HFFc6 (cell line): ENCODE measurements around the gene TUFT1. TPM values are rescaled to one million over a fixed set of nuclear protein-coding genes. Genes with fewer than 3 reads are reported as not detected.

ENCODE experiments used
- DNase-seq: peaks from one replicate; pipeline ENCODE4 v3.0.0-alpha.2; 2018
- H3K27ac Mint-ChIP-seq: 2 replicates; pipeline ENCODE4 v1.8.0; 2020; ENCODE audit warnings: mild to moderate bottlenecking, mixed read lengths
- H3K27me3 Mint-ChIP-seq: 2 replicates; pipeline ENCODE4 v1.8.0; 2021; ENCODE audit warnings: mild to moderate bottlenecking, moderate library complexity, mixed read lengths; ENCODE audit not compliant: insufficient read depth
- H3K36me3 Mint-ChIP-seq: 2 replicates; pipeline ENCODE4 v1.8.0; 2021; ENCODE audit warnings: low read depth, mixed read lengths
- H3K4me1 Mint-ChIP-seq: 2 replicates; pipeline ENCODE4 v1.8.0; 2020; ENCODE audit warnings: low read depth, mixed read lengths
- H3K4me3 Mint-ChIP-seq: 2 replicates; pipeline ENCODE4 v1.8.0; 2020; ENCODE audit warnings: mild to moderate bottlenecking, moderate library complexity, mixed read lengths
- H3K9me3 Mint-ChIP-seq: 2 replicates; pipeline ENCODE4 v1.8.0; 2020; ENCODE audit warnings: mild to moderate bottlenecking, mixed read lengths
- CTCF ChIP-seq: fragments of 200-600 bp; sonication (generic); IDR thresholded peaks from 2 replicates; pipeline ENCODE4 v1.5.0; 2021; ENCODE audit warnings: antibody characterized with exemption, mild to moderate bottlenecking
- total RNA-seq, 6 experiments: library from RNA; stranded (reverse); fragmentation: NEBNext Ultra II Directional; extraction: Animal tissue kit (Norgen Biotek cat#: 25700); gene quantifications; 2 replicates in 1 of 6; 3 replicates in 5 of 6; pipeline ENCODE4 v1.2.3, GENCODE V29; 2021

TUFT1 gene
- total RNA-seq, 6 experiments from 2014 or later = 6.5 to 20.2 (median 7.3) TPM

- TF ChIP-seq CTCF = no peak
- Mint-ChIP-seq H3K4me3 (peak overlapping the region; percentile 93), H3K4me1 (peaks cover 62% of the 10 kb centered on the region), H3K27ac (peak overlapping the region; percentile 71), H3K36me3 (peaks cover 12% of the 10 kb centered on the region), H3K27me3 (no peaks in the 10 kb centered on the region; the same call in 1 of the 2 replicates), H3K9me3 (no peaks in the 10 kb centered on the region)
- peak; percentile 28 for DNase-seq
Observed at GRCh38 chr1:151611288-151611790, 71.2 kb downstream of the TUFT1 start.

GRCh38 chr1:151611832-151612500, 71.9 kb downstream of the TUFT1 start, which contains the start of gene SNX27:
TSS of gene SNX27 (plus strand) at chr1:151612050. CDS start at chr1:151612202, 152 bp downstream.
- Mint-ChIP-seq H3K4me1 (peaks cover 62% of the 10 kb centered on the region), H3K27me3 (no peaks in the 10 kb centered on the region; the same call in 1 of the 2 replicates), H3K4me3 (peak within 1 kb of the TSS; percentile 93), H3K27ac (peak within 1 kb of the TSS; percentile 80), H3K36me3 (peaks cover 12% of the 10 kb centered on the region), H3K9me3 (no peaks in the 10 kb centered on the region)
- DNase-seq = peak; percentile 80
- TF ChIP-seq CTCF = no peak

GRCh38 chr1:151612501-151613281, 72.6 kb downstream of the TUFT1 start:
- Mint-ChIP-seq H3K4me3 (peak overlapping the region; percentile 93), H3K9me3 (no peaks in the 10 kb centered on the region), H3K4me1 (peaks cover 55% of the 10 kb centered on the region), H3K36me3 (peaks cover 12% of the 10 kb centered on the region), H3K27me3 (no peaks in the 10 kb centered on the region; the same call in 1 of the 2 replicates), H3K27ac (peak overlapping the region; percentile 80)
- no peak for DNase-seq
- no peak for TF ChIP-seq CTCF

- H3K27ac Mint-ChIP-seq = peak overlapping the region; percentile 80
- no peaks in the 10 kb centered on the region for H3K9me3 Mint-ChIP-seq
- DNase-seq = no peak
- TF ChIP-seq CTCF = no peak
- peaks cover 50% of the 10 kb centered on the region for H3K4me1 Mint-ChIP-seq
- H3K36me3 Mint-ChIP-seq = peaks cover 12% of the 10 kb centered on the region
- H3K4me3 Mint-ChIP-seq = peak overlapping the region; percentile 93
- no peaks in the 10 kb centered on the region; the same call in 1 of the 2 replicates for H3K27me3 Mint-ChIP-seq
Observed at GRCh38 chr1:151613282-151613780, 73.2 kb downstream of the TUFT1 start.

- no peaks in the 10 kb centered on the region for H3K9me3 Mint-ChIP-seq
- no peak for TF ChIP-seq CTCF
- peak overlapping the region; percentile 39; the same call in 1 of the 2 replicates for H3K27ac Mint-ChIP-seq
- peaks cover 12% of the 10 kb centered on the region for H3K36me3 Mint-ChIP-seq
- H3K4me3 Mint-ChIP-seq = peak overlapping the region; percentile 14
- no peak for DNase-seq
- peaks cover 59% of the 10 kb centered on the region for H3K4me1 Mint-ChIP-seq
- H3K27me3 Mint-ChIP-seq = no peaks in the 10 kb centered on the region; the same call in 1 of the 2 replicates
Observed at GRCh38 chr1:151615711-151616504, 75.8 kb downstream of the TUFT1 start.
